ENCODE results near the gene SMIM22.

Gene SMIM22

DNA sequence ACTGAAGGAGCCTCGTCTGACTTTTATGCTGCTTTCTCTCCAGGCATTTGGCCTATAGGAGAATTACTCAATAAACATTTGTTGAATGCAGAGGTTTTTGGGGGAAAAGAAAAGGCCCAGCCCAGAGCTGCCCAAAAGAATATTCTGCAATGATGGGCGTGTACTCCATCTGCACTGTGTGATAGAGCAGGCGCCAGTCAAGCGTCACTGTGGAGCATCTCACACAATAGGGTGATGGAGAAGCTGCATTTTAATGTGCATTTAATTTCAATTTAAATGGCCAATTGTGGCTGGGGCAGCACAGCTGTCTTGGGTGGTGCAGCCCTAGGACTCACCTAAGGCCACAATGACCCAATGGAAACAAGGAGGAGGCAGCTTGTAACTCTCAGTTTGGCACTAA is 31.4 kb downstream of the SMIM22 start:
- no peak for DNase-seq (ENCODE audit: low spot score)
- H3K4me3 ChIP-seq: no peak overlapping the region
- TF ChIP-seq, protein P1, sequence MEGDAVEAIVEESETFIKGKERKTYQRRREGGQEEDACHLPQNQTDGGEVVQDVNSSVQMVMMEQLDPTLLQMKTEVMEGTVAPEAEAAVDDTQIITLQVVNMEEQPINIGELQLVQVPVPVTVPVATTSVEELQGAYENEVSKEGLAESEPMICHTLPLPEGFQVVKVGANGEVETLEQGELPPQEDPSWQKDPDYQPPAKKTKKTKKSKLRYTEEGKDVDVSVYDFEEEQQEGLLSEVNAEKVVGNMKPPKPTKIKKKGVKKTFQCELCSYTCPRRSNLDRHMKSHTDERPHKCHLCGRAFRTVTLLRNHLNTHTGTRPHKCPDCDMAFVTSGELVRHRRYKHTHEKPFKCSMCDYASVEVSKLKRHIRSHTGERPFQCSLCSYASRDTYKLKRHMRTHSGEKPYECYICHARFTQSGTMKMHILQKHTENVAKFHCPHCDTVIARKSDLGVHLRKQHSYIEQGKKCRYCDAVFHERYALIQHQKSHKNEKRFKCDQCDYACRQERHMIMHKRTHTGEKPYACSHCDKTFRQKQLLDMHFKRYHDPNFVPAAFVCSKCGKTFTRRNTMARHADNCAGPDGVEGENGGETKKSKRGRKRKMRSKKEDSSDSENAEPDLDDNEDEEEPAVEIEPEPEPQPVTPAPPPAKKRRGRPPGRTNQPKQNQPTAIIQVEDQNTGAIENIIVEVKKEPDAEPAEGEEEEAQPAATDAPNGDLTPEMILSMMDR (IDR thresholded peaks at IDR 0.05): no peak
- no peak overlapping the region for H3K27ac ChIP-seq

DNA sequence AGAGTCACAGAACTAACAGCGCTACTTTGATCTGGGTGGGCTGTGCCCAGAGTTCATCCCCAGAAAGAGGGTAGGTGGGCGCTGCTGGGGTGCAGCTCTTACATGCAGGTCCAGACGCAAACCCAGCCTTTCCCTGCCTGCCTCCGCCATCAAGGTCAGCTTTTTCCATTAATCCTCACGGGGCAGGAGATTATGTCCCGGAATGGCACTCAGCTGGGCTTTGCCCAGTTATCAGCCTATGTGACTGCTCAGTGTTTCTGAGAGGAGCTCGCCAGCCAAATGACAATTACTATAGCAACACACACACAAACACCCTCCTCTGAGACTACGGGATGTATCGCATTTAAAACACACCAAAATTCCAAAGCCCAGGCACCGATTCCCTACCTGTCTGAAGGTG is 31.8 kb downstream of the SMIM22 start:
- Histone ChIP-seq H3K27ac (no peak overlapping the region), H3K4me3 (no peak overlapping the region)
- TF ChIP-seq, protein P1 (IDR thresholded peaks at IDR 0.05): no peak
- DNase-seq (ENCODE audit: low spot score): no peak

DNA sequence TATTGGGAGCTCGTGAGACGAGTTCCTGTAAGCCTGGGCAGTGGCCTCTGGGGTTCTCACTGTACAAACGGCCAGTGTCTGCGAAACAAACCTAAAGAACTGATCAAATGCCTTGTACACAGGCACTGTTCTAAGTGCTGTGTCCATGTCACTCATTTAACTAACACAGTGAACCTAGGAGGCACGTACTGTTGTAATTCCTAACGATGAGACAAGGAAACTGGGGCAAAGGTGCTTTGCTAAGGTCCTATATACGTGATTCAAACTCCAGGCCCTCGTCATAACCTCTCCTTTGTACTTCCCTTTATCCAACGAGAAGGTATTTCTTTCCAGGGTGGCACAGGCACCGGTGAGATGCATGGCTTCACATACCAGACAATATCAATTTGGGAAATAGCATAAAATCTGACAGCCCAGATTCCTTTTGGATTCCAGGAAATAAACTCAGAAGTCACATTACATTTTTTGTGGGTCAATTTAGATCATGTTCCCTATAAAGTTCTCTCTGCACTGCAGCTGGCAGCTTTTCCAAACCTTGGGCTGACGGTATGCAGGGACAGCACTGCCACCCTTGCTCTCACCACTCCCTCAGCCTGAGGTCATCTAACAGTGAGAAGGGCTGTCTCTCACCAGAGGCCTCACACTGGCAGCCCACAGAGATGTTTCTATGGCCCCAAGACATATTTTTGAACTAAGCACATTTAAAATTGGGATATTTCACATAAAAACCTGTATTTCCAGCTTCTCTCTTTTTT is 33.6 kb downstream of the SMIM22 start:
- H3K27ac ChIP-seq: no peak overlapping the region
- H3K4me3 ChIP-seq: no peak overlapping the region
- TF ChIP-seq, protein P1 (IDR thresholded peaks at IDR 0.05): no peak
- no peak for DNase-seq (ENCODE audit: low spot score)

DNA sequence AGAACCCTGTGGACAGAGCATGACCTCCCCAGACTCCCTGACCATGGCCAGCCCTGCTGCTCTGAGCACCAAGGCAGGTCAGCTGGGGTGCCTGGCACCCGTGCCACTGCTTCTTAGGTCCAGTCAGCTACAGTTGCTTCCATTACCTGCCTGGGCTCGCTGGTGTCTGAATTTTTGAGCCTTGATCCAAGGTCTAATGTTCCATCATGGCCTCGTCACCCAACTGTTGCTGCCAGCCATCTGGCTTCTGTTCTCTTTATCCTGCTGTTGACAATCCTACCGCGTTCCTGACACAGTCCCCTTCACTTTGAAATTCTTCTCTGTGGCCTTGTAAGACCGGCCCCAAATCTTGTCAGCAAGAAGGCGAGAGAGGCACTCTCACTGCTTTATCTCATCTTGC is 35.2 kb downstream of the SMIM22 start:
- TF ChIP-seq, protein P1 (IDR thresholded peaks at IDR 0.05): no peak
- DNase-seq (ENCODE audit: low spot score): no peak
- Histone ChIP-seq H3K4me3 (no peak overlapping the region), H3K27ac (no peak overlapping the region)

DNA sequence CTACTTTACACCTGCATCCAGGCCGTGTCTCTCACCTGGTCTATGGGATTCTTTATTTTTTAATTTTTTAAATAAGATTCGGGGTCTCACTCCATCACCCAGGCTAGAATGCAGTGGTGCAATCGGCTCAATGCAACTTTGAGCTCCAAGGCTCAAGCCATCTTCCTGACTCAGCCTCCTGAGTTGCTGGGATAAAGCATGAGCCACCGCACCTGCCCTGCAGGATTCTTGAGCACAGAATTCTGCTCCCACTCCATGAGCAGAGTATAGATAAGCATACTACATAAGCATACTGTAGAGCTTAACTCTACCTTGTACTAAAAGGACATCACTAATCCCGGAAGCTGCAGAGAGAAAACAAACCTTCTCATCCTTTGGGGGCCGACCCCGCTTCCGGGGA is 36.4 kb downstream of the SMIM22 start:
- H3K4me3 ChIP-seq: no peak overlapping the region
- no peak for DNase-seq (ENCODE audit: low spot score)
- TF ChIP-seq, protein P1 (IDR thresholded peaks at IDR 0.05): no peak
- H3K27ac ChIP-seq: no peak overlapping the region

DNA sequence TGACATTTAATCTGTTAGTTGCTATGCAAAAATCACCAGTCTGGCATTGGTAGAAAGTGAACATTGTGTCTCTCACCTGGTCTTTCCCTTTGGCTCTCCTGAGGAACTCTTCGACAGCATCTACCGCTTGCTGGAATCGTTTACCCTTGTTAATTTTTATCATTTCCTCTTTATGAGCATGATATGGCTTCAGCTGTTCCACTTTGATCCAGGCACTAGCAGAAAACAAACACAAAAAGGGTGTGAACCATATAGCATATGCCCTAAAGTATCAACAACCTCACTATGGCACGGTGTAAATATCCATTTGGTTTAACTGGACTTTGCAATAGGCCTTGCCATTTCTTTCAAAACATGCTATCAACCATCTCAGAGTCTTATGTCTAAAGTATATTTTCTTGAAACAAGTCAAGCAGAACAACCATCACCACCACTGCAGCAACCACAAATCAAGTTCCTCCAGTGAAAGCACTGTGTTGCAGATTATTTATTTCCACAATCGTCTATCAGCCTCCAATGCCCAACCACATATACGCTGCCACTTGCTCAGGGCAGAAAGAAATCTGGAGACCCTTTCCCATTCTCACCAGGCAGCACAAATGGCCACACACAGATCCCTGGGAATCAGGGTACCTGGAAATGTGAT is 37.7 kb downstream of the SMIM22 start:
- DNase-seq (ENCODE audit: low spot score): no peak
- Histone ChIP-seq H3K27ac (no peak overlapping the region), H3K4me3 (no peak overlapping the region)
- TF ChIP-seq, protein P1 (IDR thresholded peaks at IDR 0.05): no peak

DNA sequence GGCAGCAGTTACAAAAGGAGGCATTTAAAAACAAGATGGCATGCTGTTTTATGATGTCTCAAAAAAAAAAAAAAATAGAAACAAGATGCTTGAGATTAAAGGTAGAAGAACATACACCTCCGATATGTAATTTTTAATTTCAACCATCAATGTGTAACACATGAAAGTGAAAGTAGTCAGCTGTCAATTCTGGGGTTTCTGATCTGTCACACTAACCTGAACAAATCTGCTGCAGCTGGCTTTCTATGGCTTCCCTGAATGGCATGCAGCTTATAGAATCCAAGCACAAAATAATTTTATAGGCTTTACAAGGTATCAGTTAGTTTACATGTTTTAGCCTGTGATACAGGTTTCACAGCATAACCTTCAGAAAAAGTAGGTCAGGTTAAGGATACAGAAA is 38.4 kb downstream of the SMIM22 start:
- TF ChIP-seq, protein P1 (IDR thresholded peaks at IDR 0.05): no peak
- Histone ChIP-seq H3K4me3 (no peak overlapping the region), H3K27ac (no peak overlapping the region)
- no peak for DNase-seq (ENCODE audit: low spot score)

Data from coronary artery (tissue), 2 donors.